Measurements from ENCODE around the gene RASGRP2. TPM values are rescaled to one million over a fixed set of nuclear protein-coding genes. Genes with fewer than 3 reads are reported as not detected.

Gene RASGRP2
- total and polyA plus RNA-seq, 2 donors (not counting 3 experiments of a cell fraction or from before 2014, with no cell fraction given) = 1.2 to 2.3 TPM

DNA sequence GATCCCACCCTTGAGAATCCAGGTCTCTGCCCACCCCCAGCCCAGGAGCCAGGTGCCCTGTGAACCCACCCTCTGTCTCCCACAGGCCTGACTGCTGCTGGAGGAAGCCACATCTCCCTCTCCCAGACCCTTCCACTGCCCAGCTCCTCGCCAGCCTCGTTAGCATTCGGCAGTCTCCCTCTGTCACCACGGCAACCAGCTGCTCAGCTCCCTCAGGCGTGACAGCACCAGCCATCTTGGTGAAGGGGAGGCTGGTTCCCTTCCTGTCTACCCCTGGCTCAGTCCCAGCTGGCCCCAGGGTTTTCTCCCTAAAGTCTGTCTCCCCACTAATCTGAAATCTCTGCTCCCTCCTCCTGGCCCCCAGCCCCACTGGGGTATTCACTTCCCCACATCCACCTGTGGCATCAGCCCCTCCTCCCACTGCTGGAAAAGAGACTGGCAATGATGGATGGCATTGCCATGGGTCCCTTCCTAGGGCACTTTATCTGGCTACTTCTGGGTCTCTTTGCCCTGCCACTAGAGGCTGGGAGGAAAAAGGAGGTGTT lies 49.0 kb downstream of the RASGRP2 start:
- H4K20me1 ChIP-seq (replicated peaks; ENCODE audit: control insufficient read depth, extremely low read depth, insufficient read depth, low read length) = no peaks in the 10 kb centered on the region
- H2AFZ ChIP-seq (ENCODE audit: low read depth, low read length) = no peak overlapping the region
- H3K27ac ChIP-seq (ENCODE audit: insufficient read depth, low read depth, low read length) = no peak overlapping the region
- peaks cover 20 to 34% of the 10 kb centered on the region in 2 experiments for H3K27me3 ChIP-seq (ENCODE audit: control insufficient read depth in 2 of 2, insufficient read depth in 2 of 2, low read length in 2 of 2)
- intact Hi-C loops (cut with micrococcal nuclease) (no loop called here), dilution Hi-C loops (cut with MboI; ENCODE audit: extremely low pct_ligation_motif_present, low sequenced_read_pairs) (no loop called here)
- no peak overlapping the region for H3K4me3 ChIP-seq (replicated peaks in 1 of 3; ENCODE audit: insufficient read depth in 1 of 3, low read depth in 1 of 3, low read length in 3 of 3)
- DNase-seq (ENCODE audit: low read depth, low spot score) (no peak), FAIRE-seq (no peak)
- H3K4me1 ChIP-seq (ENCODE audit: control insufficient read depth, extremely low read depth, insufficient read depth, low read length) = no peaks in the 10 kb centered on the region
- no peaks in the 10 kb centered on the region for H3K9me1 ChIP-seq (replicated peaks; ENCODE audit: control insufficient read depth, extremely low read depth, insufficient read depth, low read length)
- no peak overlapping the region for H3K4me2 ChIP-seq (ENCODE audit: insufficient read depth, low read length)
- no peaks in the 10 kb centered on the region for H3K79me2 ChIP-seq (ENCODE audit: control insufficient read depth, insufficient read depth, low read length)
- H3K36me3 ChIP-seq (ENCODE audit: control insufficient read depth in 2 of 2, extremely low read depth in 1 of 2, insufficient read depth in 2 of 2, low read length in 2 of 2) = no peaks in the 10 kb centered on the region
- TF ChIP-seq GATA2 (IDR thresholded peaks at IDR 0.05; ENCODE audit: insufficient read depth, insufficient read length, low read depth, low read length) (no peak), POLR2AphosphoS5 (IDR thresholded peaks at IDR 0.05; ENCODE audit: insufficient read depth, low read depth, low read length) (no peak), POLR2A (IDR thresholded peaks at IDR 0.05; ENCODE audit: low read depth, low read length) (no peak), FOS (IDR thresholded peaks at IDR 0.05; ENCODE audit: borderline replicate concordance, insufficient read depth, low read length) (no peak)
- TF ChIP-seq, protein P1, sequence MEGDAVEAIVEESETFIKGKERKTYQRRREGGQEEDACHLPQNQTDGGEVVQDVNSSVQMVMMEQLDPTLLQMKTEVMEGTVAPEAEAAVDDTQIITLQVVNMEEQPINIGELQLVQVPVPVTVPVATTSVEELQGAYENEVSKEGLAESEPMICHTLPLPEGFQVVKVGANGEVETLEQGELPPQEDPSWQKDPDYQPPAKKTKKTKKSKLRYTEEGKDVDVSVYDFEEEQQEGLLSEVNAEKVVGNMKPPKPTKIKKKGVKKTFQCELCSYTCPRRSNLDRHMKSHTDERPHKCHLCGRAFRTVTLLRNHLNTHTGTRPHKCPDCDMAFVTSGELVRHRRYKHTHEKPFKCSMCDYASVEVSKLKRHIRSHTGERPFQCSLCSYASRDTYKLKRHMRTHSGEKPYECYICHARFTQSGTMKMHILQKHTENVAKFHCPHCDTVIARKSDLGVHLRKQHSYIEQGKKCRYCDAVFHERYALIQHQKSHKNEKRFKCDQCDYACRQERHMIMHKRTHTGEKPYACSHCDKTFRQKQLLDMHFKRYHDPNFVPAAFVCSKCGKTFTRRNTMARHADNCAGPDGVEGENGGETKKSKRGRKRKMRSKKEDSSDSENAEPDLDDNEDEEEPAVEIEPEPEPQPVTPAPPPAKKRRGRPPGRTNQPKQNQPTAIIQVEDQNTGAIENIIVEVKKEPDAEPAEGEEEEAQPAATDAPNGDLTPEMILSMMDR (IDR thresholded peaks at IDR 0.05; ENCODE audit: extremely low read depth in 1 of 2, insufficient read depth in 1 of 2, low read depth in 1 of 2, low read length in 2 of 2) = no peak
- TF ChIP-seq, protein P2, sequence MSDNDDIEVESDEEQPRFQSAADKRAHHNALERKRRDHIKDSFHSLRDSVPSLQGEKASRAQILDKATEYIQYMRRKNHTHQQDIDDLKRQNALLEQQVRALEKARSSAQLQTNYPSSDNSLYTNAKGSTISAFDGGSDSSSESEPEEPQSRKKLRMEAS (IDR thresholded peaks at IDR 0.05; ENCODE audit: insufficient read depth, insufficient read length) = no peak
- H3K9ac ChIP-seq (replicated peaks; ENCODE audit: extremely low read depth, insufficient read depth, low read length) = no peak overlapping the region
- ChIA-PET POLR2A (no interaction called here), CTCF (no interaction called here)
- no peaks in the 10 kb centered on the region for H3K9me3 ChIP-seq (replicated peaks; ENCODE audit: control insufficient read depth, insufficient read depth, low read length)
- no TSS peak for BruUV-seq (replicated peaks)
